UCSD-AML1 (cell line): ENCODE results near the gene ATP9B.
"Not testable (repeated sequence)": the region's sequence is repeated elsewhere in the genome, so short reads cannot be mapped to it uniquely, and the experiment has no call there.

Experiments
- DNase-seq: peaks from one replicate; lab custom pipeline; 2025; ENCODE audit not compliant: unreplicated experiment; lab: John Stamatoyannopoulos, UW

The ATP9B gene

GRCh38 chr18:79070486-79070885 is 1.3 kb downstream of the ATP9B start:
- DNase-seq = no peak

- DNase-seq = no peak
These were observed 1.8 kb downstream of the ATP9B start for GRCh38 chr18:79071037-79071436.

GRCh38 chr18:79071503-79072210 is 2.5 kb downstream of the ATP9B start:
- no peak for DNase-seq

- not testable (repeated sequence) for DNase-seq
These were observed 3.5 kb downstream of the ATP9B start for GRCh38 chr18:79072655-79073054.

GRCh38 chr18:79077181-79077580 is 8.0 kb downstream of the ATP9B start:
- no peak for DNase-seq

GRCh38 chr18:79078791-79079190 is 9.6 kb downstream of the ATP9B start:
- not testable (repeated sequence) for DNase-seq

- DNase-seq = no peak
These were observed 23.7 kb downstream of the ATP9B start for GRCh38 chr18:79092874-79093273.

DNA sequence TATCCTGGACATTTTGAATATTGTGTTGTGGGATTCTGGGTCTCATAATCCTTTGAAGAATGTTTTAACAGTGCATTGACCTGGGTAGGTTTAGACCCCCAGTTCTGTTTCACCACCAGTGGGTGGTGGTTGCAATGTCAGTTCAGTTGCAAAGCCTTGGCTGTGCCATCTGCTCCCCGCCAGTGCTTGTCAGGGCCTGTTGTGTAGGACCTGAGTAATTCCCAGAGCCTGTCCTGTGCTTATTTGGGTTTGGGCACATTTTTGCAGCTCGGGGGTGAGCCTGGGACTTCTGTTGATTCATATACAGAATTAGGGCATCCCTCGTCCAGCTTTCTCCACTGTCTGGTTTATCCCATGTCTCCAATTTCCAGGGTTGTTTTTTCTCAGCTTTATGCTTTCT is 24.8 kb downstream of the ATP9B start:
- no peak for DNase-seq

DNA sequence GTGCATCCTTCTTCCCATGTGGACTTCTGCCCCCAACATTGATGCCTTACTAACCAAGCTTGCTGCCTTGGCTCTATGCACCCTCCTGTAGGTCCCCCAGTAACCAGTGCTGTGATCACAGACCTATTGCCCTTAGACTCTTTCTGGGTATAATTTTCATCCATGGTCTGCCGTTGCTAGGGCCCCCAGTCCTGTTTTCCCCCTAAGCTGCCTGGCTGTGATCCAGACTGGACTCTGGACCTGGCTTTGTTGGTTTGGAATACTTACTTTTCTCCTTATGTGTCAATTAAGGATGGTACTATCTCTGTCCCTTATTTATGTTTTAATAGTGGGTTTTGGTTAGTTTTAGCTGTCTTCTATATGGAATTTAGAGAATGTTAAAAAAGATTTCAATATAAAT is 26.0 kb downstream of the ATP9B start:
- DNase-seq = no peak

DNA sequence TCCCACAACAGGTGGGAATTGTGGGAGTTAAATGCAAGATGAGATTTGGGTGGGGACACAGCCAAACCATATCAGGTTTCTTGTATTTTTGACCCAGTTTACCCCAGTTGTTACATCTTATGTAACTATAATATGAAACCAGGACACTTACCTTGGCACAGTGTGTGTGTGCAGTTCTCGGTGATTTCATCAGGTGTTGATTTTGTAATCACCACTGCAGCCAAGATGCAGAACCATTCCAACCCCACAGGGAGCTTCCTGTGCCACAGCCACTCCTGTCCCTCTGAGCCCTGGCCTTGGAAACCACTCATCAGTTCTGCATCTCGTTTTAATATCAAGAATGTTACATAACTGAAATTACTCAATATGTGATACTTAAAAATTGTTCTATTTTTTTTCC is 31.8 kb downstream of the ATP9B start:
- DNase-seq = no peak

DNA sequence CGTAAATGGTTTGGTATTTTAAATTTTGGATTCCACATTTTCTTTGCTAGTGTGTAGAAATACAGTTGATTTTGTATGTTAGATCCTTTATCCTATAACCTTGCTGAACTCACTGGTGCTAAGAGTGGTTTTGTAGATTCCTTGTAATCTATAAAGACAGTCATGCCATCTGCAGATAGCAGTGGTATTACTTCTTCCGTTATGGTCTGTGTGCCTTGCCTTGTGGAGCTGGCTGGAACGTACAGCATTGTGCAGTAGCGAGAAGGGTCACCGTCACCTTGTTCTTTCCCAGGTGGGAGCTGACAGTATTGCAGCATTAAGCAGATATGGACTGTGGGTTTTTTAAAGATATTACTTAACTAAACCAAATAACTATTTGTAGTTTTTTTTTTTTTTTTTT is 33.7 kb downstream of the ATP9B start:
- no peak for DNase-seq

GRCh38 chr18:79104137-79104536 is 34.9 kb downstream of the ATP9B start:
- no peak for DNase-seq

GRCh38 chr18:79105455-79105854 is 36.3 kb downstream of the ATP9B start:
- DNase-seq = no peak

- DNase-seq = no peak
These were observed 36.9 kb downstream of the ATP9B start for GRCh38 chr18:79106084-79106483.

DNA sequence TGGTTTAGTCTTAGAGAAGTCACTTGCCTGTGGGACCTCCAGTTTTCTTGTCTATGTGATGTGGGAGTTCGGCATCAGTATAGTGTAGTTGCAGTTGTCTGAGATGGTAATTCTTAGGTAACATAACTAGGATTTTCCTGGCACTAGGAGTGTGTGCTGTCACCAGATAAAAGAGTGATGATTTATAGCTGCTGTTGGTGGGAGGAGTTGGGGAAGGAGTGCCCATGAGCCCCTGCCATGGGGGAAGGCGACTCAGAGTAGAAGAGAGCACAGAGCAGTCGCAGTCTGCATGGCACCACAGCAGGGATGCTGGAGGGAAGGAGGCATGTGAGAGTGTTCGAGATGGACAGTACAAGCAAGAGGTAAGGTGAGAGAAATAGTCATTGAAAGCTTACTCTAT is 38.7 kb downstream of the ATP9B start:
- DNase-seq = no peak

DNA sequence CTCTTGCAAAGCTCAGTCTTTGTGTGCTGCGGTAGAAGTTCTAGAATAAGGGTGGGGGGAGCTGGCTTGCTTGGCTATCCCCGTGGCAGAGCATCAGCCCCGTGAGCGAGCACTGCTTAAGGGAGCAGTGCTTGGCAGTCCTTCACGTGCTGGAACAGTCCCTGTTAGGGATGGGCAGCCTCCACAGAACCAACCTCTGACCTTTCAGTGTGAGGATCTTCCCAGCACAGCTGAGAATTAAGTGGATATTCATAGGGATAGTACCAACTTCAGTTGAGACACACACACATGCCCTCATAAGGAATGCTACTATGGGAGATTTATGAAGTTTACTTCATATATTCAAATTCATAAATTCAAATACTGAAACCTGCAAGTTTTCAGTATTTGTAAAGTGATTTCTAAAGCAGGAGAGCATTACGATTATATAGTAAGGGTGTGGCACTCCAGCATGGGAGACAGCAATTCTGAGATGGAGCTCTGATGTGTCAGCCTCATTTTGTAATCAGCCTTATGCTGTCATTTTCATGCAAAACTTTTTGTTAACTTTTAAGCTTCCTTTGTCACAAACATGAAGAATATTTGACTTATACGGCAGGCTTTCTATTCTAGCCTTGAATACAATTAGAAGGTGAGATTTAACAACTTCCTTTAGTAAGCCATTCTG is 39.5 kb downstream of the ATP9B start:
- DNase-seq = no peak

DNA sequence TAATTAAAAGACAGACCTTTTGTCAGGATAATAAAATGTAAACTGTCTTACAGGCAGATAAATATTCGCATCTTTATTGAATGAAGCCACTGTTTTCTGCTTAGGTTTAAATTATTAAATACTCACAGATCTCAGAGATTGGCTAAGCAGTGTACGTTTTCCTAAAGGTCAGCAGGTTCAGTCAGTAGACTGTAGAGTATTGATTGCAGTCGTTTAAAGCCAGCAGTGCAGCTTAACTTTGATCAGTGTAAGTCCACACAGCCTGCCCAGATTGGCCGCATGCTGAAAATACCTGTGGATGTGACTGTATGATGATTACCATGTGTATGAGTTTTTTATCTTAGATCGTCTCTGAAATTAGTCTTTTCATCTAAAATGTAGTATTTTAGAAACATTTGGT is 42.3 kb downstream of the ATP9B start:
- DNase-seq = no peak

DNA sequence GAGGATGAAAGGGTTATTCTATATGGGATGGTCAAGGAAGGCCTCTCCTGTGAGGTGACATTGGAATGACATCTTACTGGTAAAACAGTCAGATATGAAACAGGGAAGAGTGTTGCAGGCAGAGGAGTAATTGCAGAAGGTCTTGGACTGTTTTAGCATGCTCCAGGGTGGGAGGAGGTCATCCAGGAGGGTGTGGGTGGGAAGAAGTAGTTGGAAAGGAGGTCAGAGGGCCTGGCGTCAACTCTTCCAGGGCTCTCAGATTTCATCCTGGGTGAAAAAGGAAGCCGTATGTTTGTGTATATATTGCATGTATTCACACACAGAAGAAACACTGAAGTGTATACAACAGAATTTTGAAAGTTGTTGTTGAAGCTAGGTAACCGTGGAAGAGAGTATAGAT is 48.2 kb downstream of the ATP9B start:
- no peak for DNase-seq

- DNase-seq = no peak
These were observed 48.6 kb downstream of the ATP9B start for GRCh38 chr18:79117788-79118187.

GRCh38 chr18:79118797-79119196 is 49.6 kb downstream of the ATP9B start:
- no peak for DNase-seq

DNA sequence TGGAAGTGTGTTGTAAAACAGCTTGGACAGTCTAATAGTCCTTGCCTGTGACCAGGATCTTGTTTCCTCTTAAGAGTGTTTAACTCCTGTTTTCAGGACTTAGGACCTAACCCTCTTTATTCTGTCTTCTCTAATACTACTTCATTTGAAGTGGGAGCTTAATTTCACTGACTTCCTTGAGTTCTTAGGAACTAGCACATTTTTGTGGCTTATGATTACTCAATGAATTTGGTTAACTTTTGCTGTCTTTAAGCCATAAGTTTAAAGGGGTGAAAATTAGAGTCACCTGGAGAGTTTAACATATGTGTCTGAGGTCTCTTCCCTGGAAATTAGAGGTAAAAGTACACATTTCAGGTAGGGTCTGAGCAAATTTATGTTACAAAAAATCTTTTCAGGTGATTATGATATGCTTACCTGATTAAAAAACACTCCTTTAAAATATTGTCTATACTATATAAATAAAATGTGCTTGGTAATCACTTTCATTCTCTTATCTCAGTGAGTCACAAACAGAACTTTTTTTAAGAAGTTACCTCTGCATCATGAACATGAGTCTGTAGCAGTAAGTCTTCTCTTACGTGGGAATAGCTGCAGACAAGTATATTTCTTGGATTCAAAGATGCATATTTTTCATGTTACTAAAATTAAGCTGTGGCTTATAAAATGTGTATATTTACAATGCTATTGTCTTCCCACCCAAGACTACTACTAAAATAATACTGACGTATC is 52.7 kb downstream of the ATP9B start:
- no peak for DNase-seq

GRCh38 chr18:79123948-79124347 is 54.8 kb downstream of the ATP9B start:
- DNase-seq = no peak
